ENCODE data around the gene SIRPG.

- TF ChIP-seq POLR2AphosphoS5 (IDR thresholded peaks at IDR 0.05; ENCODE audit: low read depth, low read length) (no peak), HOXA9 (CRISPR knock-in tag; IDR thresholded peaks at IDR 0.05; ENCODE audit: borderline replicate concordance) (no peak), TCF7L2 (IDR thresholded peaks at IDR 0.05; ENCODE audit: low read depth, low read length) (no peak), PRMT3 (CRISPR knock-in tag; IDR thresholded peaks at IDR 0.05; ENCODE audit: borderline replicate concordance, low read depth) (no peak), ZBTB2 (CRISPR knock-in tag; IDR thresholded peaks at IDR 0.05; ENCODE audit: low read depth) (no peak), HES4 (CRISPR knock-in tag; IDR thresholded peaks at IDR 0.05; ENCODE audit: borderline replicate concordance) (no peak)
- TF ChIP-seq, protein P1, sequence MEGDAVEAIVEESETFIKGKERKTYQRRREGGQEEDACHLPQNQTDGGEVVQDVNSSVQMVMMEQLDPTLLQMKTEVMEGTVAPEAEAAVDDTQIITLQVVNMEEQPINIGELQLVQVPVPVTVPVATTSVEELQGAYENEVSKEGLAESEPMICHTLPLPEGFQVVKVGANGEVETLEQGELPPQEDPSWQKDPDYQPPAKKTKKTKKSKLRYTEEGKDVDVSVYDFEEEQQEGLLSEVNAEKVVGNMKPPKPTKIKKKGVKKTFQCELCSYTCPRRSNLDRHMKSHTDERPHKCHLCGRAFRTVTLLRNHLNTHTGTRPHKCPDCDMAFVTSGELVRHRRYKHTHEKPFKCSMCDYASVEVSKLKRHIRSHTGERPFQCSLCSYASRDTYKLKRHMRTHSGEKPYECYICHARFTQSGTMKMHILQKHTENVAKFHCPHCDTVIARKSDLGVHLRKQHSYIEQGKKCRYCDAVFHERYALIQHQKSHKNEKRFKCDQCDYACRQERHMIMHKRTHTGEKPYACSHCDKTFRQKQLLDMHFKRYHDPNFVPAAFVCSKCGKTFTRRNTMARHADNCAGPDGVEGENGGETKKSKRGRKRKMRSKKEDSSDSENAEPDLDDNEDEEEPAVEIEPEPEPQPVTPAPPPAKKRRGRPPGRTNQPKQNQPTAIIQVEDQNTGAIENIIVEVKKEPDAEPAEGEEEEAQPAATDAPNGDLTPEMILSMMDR (CRISPR knock-in tag; IDR thresholded peaks at IDR 0.05) = no peak
Observed at GRCh38 chr20:1674990-1675780, 17.6 kb upstream of the SIRPG start.
